GM21526 (cell line): Measurements from ENCODE around the gene FBLN1.
"Not testable (repeated sequence)": the region's sequence is repeated elsewhere in the genome, so short reads cannot be mapped to it uniquely, and the experiment has no call there.

Experiments used
- ATAC-seq: cut with Tn5 transposase; IDR thresholded peaks from one replicate; pipeline ENCODE4 v1.9.1; 2021; ENCODE audit warnings: moderate library complexity; ENCODE audit not compliant: unreplicated experiment, low FRiP score

The FBLN1 gene

DNA sequence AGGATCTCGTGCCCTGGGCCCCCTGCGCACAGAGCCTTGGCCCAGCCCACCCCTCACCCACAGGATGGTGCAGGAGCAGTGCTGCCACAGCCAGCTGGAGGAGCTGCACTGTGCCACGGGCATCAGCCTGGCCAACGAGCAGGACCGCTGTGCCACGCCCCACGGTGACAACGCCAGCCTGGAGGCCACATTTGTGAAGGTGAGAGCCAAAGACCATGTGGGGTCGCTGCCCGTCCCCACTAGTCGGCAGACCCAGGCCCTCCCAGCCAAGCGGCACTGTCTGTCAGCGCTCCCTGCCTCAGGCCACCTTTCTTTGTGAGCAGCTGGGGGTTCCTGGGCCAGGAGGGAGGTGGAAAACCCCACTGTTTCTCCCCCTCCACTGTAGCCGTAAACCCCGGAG lies 22.8 kb downstream of the FBLN1 start:
- ATAC-seq, result no peak

DNA sequence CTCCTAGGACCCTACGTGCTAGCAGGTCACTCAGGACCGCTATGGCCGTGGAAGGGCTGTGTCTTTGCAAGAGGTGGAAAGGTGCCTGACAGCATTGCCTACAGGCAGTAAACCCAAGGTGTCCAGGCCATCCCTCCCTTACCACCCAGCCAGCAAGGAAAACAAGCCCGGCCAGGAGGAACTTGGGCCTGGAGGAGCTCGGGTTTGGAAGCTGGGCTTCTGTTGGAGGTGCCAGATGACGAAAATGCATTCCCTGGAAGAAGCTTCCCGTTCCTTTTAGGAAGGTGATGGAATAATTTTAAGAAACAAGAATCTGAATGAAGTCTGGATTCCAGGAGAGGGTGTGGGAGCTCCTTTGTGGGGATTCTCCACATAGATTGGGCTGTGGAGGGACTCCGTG lies 23.6 kb downstream of the FBLN1 start:
- ATAC-seq, result no peak

- no peak for ATAC-seq
Observed at GRCh38 chr22:45526768-45527360, 24.2 kb downstream of the FBLN1 start.

GRCh38 chr22:45527456-45527855 lies 24.8 kb downstream of the FBLN1 start:
- no peak for ATAC-seq

- no peak for ATAC-seq
Observed at GRCh38 chr22:45528046-45528445, 25.4 kb downstream of the FBLN1 start.

GRCh38 chr22:45529105-45529504 lies 26.4 kb downstream of the FBLN1 start:
- ATAC-seq, result no peak

GRCh38 chr22:45529971-45530575 lies 27.4 kb downstream of the FBLN1 start:
- no peak for ATAC-seq

GRCh38 chr22:45531441-45532234 lies 29.0 kb downstream of the FBLN1 start:
- no peak for ATAC-seq

GRCh38 chr22:45532235-45532631 lies 29.6 kb downstream of the FBLN1 start:
- ATAC-seq, result no peak

DNA sequence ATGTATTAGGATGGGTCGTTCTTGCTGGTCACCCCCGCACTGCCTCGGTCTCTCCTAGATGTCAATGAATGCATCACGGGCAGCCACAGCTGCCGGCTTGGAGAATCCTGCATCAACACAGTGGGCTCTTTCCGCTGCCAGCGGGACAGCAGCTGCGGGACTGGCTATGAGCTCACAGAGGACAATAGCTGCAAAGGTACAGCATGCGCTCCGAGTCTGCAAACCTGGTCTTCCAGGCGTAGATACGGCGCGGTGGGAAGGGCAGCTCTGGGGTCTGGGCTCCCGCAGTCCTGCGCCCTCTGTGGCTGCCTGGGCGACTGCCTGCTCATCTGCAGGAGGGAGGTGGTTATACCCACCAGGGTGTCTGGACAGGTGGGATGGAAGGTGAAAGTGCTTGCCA lies 31.0 kb downstream of the FBLN1 start:
- ATAC-seq, result no peak

- no peak for ATAC-seq
Observed at GRCh38 chr22:45534339-45535192, 31.9 kb downstream of the FBLN1 start.

DNA sequence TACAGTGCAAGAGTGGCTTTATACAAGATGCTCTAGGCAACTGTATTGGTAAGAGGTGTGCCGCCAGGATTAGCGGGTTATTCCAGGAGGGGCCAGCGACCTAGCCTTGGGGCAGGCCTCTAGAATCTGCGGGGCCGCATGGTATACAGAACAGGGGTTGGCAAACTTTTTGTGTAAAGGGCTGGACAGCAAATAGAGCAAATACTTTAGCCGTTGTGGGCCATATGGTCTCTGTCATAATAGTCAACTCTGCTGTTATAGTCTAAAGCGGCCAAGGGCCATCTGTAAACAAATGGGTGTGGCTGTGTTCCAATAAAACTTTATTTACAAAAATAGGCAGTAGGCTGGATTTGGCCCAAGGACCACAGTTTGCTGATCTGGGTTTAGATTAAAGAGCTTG lies 32.6 kb downstream of the FBLN1 start:
- ATAC-seq, result no peak

- ATAC-seq, result not testable (repeated sequence)
Observed at GRCh38 chr22:45535835-45536234, 33.2 kb downstream of the FBLN1 start.

- no peak for ATAC-seq
Observed at GRCh38 chr22:45537734-45538181, 35.1 kb downstream of the FBLN1 start.

GRCh38 chr22:45538281-45538680 lies 35.6 kb downstream of the FBLN1 start:
- ATAC-seq, result no peak

- ATAC-seq, result no peak
Observed at GRCh38 chr22:45540122-45540521, 37.4 kb downstream of the FBLN1 start.

- ATAC-seq, result no peak
Observed at GRCh38 chr22:45541382-45541979, 38.8 kb downstream of the FBLN1 start.

GRCh38 chr22:45542001-45542520 lies 39.4 kb downstream of the FBLN1 start:
- ATAC-seq, result no peak

GRCh38 chr22:45542736-45543135 lies 40.1 kb downstream of the FBLN1 start:
- not testable (repeated sequence) for ATAC-seq

DNA sequence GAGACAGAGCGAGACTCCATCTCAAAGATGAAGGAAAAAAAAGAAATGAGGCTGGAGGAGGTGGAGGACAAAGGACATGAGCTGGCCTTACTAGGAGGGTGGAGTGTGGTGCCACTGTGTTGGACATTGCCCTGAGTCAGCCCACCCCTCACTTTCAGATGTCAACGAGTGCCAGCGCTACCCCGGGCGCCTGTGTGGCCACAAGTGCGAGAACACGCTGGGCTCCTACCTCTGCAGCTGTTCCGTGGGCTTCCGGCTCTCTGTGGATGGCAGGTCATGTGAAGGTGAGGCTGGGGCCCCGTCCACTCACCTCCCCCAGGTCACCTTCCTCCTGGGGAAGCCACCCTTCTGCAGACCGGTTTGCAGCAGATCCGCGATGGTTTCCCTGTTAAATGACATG lies 40.6 kb downstream of the FBLN1 start:
- ATAC-seq, result no peak
